Head of caudate nucleus (tissue), 42 donors: Measurements from ENCODE around the gene VAPB.

ENCODE experiments used
- DNase-seq, 42 donors: peaks; one replicate each; pipeline versions ENCODE4 v3.0.0 to v3.0.0-alpha.2; 2020 to 2021; ENCODE audit warnings: mixed read lengths in 7 of 42
- intact Hi-C: fragments of 100-400 bp; cut with DNase I; formaldehyde crosslinking; loops from one replicate; pipeline ENCODE4 v1.15.0; 2022

The VAPB gene

GRCh38 chr20:58375759-58376352, 13.2 kb upstream of the VAPB start:
- no peak for DNase-seq

GRCh38 chr20:58377017-58377416, 12.0 kb upstream of the VAPB start:
- no peak for DNase-seq
- intact Hi-C loops, result no loop called here

More at GRCh38 chr20:58375759-58376352, 13.2 kb upstream of the VAPB start:
- intact Hi-C loops, result no loop called here

GRCh38 chr20:58377766-58378401, 11.1 kb upstream of the VAPB start:
- no peak for DNase-seq
- intact Hi-C loops, result no loop called here

- no peak for DNase-seq
- intact Hi-C loops, result no loop called here
These were observed 10.3 kb upstream of the VAPB start for GRCh38 chr20:58378704-58379103.

DNA sequence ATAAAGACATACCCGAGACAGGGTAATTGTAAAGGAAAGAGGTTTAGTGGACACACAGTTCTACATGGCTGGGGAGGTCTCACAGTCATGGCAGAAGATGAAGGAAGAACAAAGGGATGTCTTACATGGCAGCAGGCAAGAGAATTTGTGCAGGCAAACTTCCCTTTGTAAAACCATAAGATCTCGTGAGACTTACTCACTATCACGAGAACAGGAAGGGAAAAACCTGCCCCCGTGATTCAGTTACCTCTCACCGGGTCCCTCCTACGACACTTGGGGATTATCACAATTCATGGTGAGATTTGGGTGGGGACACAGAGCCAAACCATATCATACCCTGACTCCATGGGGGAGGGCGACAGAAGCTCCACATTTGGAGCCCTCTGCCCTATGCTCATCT, 7.4 kb upstream of the VAPB start:
- intact Hi-C loops, result no loop called here
- DNase-seq, result no peak

DNA sequence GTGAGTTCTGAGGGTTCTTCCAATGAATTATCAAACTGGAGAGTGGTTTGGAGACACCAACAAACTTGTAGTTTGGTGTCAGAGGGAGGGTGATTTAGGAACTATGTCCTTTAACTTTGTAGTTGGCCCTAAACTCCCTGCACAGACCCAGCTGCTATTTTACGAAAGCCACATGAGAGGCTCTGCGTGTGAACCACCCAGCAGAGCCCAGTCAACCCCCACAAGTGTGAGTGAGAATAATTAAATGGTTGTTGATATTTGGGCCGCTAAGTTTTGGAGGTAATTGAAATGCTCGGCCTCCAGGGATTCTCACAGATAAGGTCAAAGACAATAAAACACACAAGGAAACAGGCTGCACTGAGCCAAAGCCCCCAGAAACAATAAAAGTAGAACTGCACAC, 6.9 kb upstream of the VAPB start:
- no peak for DNase-seq

DNA sequence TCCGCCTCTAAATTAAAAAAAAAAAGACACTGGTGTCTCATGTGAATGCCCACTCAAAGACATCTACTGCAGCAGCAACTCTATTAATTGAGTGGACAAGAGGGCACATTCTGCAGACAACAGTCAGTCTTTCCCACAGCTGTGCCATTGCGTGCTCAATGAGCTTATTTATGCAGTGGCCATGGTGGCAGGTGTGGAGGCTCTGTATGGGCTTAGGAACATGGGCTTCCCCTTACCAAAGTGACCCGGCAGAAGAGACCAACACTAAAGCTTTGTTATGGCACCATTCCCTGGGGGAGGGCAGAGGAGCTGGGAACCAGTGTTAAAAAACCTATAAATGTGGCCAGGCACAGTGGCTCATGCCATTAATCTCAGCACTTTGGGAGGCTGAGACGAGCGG, 4.2 kb upstream of the VAPB start:
- intact Hi-C loops, result loop anchor here (5.0 kb wide), 1 partner anchor 73 kb away; no protein-coding TSS in a partner anchor
- DNase-seq, result no peak

More for the DNA sequence above, 6.9 kb upstream of the VAPB start:
- intact Hi-C loops, result no loop called here

GRCh38 chr20:58388028-58388601, 914 bp upstream of the VAPB start:
- no peak for DNase-seq
- intact Hi-C loops, result loop anchor here (5.0 kb wide), 1 partner anchor 76 kb away; no protein-coding TSS in a partner anchor

GRCh38 chr20:58389324-58389967, 417 bp downstream of the VAPB start:
- intact Hi-C loops, result loop anchor here (5.0 kb wide), 1 partner anchor 77 kb away; no protein-coding TSS in a partner anchor
- peak in 4 of 42 donors; percentile 4 to 34 (median 9) for DNase-seq

- DNase-seq, result no peak
- intact Hi-C loops, result loop anchor here (5.0 to 10.0 kb wide), 2 partner anchors 78 to 255 kb away; no protein-coding TSS in a partner anchor
These were observed 1.1 kb downstream of the VAPB start for GRCh38 chr20:58389968-58390658.

DNA sequence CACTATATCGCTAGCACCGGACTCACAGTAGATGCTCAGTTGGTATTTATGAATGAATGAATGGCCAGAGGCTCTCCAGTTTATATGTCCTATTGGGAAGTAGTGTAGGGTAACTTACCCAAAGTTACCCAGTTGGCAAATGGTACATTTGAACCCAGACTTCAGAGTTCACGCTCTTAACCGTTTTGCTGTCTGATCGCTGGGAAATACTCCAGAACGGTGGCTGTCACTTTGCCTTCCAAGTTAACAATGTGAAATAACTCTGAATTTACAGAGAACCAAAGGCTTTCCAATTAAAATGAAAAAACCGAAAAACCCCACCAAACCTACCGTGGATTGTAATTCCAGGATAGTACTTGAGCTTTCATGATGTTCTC, 1.6 kb downstream of the VAPB start:
- DNase-seq, result no peak
- intact Hi-C loops, result loop anchor here (10.0 kb wide), 1 partner anchor 254 kb away; no protein-coding TSS in a partner anchor

- no peak for DNase-seq
- intact Hi-C loops, result loop anchor here (10.0 kb wide), 1 partner anchor 253 kb away; no protein-coding TSS in a partner anchor
These were observed 3.3 kb downstream of the VAPB start for GRCh38 chr20:58392286-58392685.

GRCh38 chr20:58393299-58393698, 4.3 kb downstream of the VAPB start:
- intact Hi-C loops, result loop anchor here (10.0 kb wide), 1 partner anchor 252 kb away; no protein-coding TSS in a partner anchor
- no peak for DNase-seq

DNA sequence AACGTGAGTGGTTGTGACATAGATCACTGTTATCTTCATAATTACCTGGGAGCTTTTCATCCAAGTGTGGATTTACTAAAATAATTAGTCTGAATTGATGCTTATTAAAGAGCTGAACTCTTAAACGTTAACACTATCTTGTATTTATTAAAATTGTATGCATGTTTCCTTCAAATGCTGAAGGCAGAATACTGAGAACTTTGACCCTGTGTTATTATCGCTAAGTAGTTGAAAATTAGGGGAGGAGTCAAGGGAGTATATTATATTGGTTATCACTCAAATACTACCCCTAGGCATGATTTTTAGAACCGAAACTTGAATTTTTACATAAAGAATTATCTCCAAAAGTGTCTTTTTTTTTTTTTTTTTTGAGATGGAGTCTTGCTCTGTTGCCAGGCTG, 5.8 kb downstream of the VAPB start:
- intact Hi-C loops, result loop anchor here (10.0 kb wide), 1 partner anchor 250 kb away; no protein-coding TSS in a partner anchor
- DNase-seq, result no peak

DNA sequence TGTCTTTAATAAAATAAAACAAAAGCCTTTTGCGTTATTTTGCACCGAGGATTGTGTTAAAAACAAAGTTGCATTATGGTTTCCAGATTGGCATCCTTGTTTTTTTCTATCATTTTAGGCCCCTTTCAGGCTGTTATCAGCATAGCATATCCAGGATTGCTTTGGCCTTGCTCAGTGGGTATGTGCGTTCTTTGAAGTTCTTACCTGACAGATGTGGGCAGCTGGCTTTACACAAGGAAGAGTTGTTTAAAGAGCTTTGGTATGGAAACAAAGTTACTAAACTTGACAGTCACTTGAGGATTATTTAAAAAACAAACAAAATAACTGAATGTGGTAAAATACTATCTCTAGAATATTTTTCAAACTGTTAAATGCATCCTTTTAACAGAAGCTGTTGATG, 6.6 kb downstream of the VAPB start:
- intact Hi-C loops, result loop anchor here (10.0 kb wide), 1 partner anchor 249 kb away; no protein-coding TSS in a partner anchor
- no peak for DNase-seq

DNA sequence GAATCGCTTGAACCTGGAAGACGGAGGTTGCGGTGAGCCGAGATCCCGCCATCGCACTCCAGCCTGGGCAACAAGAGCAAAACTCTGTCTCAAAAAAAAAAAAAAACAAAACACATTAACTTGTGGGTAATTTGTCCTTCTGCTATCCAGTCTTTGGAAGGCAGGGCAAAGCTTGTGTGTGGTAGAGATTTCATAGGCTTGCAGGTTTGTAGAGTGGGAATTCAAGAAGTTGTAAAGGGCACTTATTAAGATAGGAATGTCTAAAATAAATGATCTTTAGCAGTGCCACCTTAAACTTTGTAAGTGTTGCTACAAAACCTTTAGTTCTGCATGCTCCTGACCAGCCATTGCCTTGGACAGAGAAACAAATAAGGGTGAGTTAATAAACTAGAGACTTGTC, 8.4 kb downstream of the VAPB start:
- intact Hi-C loops, result loop anchor here (10.0 kb wide), 1 partner anchor 247 kb away; no protein-coding TSS in a partner anchor
- DNase-seq, result no peak

DNA sequence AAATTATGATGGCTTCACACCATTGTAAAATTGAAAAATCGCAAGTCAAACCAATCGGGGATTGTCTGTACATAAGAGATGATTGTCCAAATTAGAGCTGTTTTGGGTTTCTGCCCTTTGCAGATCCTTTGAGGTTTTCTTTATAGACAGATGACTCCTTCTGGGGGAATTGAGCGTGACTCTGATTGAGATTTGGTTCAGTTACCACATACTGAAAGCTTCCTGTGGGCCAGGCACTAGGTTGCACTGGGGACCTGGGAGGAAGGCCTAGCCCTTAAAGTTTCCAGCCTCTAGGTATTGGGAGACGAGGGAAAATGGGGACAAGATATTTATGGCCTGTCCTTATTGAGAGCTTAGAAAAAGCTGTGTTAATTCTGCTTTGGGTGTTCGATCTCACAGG, 9.2 kb downstream of the VAPB start:
- intact Hi-C loops, result loop anchor here (10.0 kb wide), 1 partner anchor 247 kb away; no protein-coding TSS in a partner anchor
- DNase-seq, result no peak

- intact Hi-C loops, result loop anchor here (10.0 kb wide), 1 partner anchor 245 kb away; no protein-coding TSS in a partner anchor
- no peak for DNase-seq
These were observed 10.9 kb downstream of the VAPB start for GRCh38 chr20:58399926-58400325.

DNA sequence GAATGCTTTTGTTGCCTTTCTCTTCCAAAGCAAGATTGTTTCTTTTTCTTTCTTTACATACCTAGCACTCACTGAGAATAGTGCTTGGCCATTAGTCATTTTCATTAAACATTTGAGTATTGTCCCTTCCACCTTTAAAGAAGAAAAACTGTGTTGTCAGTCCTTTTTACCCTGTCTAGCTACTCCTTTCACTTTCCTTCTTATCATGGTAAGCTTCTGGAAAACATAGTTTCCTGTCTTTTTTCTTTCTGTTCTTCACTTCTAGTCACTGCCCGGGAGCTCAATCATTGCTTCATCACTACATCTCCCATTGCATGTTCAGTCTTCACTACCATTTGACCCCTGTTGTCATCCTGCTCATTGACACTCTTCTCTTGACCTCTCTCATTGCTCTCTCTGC, 12.1 kb downstream of the VAPB start:
- no peak for DNase-seq
- intact Hi-C loops, result no loop called here
